ENCODE results near the gene PRDM10. TPM values are rescaled to one million over a fixed set of nuclear protein-coding genes. Genes with fewer than 3 reads are reported as not detected.

PRDM10 gene
- total and polyA plus RNA-seq, 10 of the 15 experiments (the other 5 are each of a cell fraction or from before 2014, with no cell fraction given): 0.93 to 6.2 (median 4.1) TPM

DNA sequence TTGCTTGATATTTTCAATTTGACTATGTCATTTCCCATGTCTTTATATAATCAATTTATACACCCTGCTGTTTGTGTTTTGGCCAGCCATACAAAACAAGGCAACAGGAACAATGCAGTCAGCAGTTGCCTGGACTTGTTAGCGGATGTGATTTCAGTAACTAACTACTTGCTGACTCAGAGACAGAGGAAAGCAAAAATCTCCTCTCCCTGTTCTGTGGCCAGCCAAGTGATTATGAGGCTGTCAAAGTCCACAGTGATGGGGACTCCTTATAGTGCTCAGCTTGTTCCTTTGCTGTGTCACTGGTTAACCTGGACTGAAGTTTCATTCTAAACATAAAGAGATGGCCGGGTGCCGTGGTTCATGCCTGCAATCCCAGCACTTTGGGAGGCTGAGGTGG, 34.4 kb upstream of the PRDM10 start:
- BruUV-seq (replicated peaks): no TSS peak
- H3K27me3 ChIP-seq (replicated peaks in 1 of 2; ENCODE audit: control insufficient read depth in 2 of 2, insufficient read depth in 2 of 2, low read length in 1 of 2): no peaks in the 10 kb centered on the region; a peak in 2 of 4 replicates
- H3K36me3 ChIP-seq (ENCODE audit: control insufficient read depth in 2 of 2, insufficient read depth in 2 of 2, low read length in 1 of 2): no peaks in the 10 kb centered on the region
- no peak overlapping the region for H2AFZ ChIP-seq (ENCODE audit: control insufficient read depth, low read depth, low read length)
- CTCF ChIA-PET: no interaction called here
- POLR2A ChIA-PET: no interaction called here
- H3K9me3 ChIP-seq (replicated peaks; ENCODE audit: control insufficient read depth, insufficient read depth, low read length): no peaks in the 10 kb centered on the region
- FAIRE-seq (no peak), DNase-seq (ENCODE audit: low read depth, low spot score) (no peak), ATAC-seq (peak; percentile 67)
- TF ChIP-seq HDAC6 (IDR thresholded peaks at IDR 0.05; ENCODE audit: unreplicated experiment): no peak
- no peak for TF ChIP-seq RB1 (IDR thresholded peaks at IDR 0.05; ENCODE audit: borderline replicate concordance)
- no peak for TF ChIP-seq JUNB (IDR thresholded peaks at IDR 0.05)
- TF ChIP-seq ESRRA (IDR thresholded peaks at IDR 0.05; ENCODE audit: low read length): no peak
- TF ChIP-seq SKIL (IDR thresholded peaks at IDR 0.05; ENCODE audit: low read depth, poor library complexity, severe bottlenecking): no peak
- TF ChIP-seq TARDBP (IDR thresholded peaks at IDR 0.05; ENCODE audit: borderline replicate concordance): no peak
- no peak for TF ChIP-seq STAT3 (IDR thresholded peaks at IDR 0.05; ENCODE audit: low read depth, low read length)
- TF ChIP-seq ZNF592 (IDR thresholded peaks at IDR 0.05): no peak
- no peak for TF ChIP-seq ASH2L (IDR thresholded peaks at IDR 0.05; ENCODE audit: borderline replicate concordance, low read depth)
- TF ChIP-seq MYB (IDR thresholded peaks at IDR 0.05; ENCODE audit: borderline replicate concordance, low read depth, low read length): no peak
- no peak for TF ChIP-seq ETV6 (conservative IDR thresholded peaks at IDR 0.05 in 1 of 2, IDR thresholded peaks at IDR 0.05 in 1 of 2; ENCODE audit: borderline replicate concordance in 1 of 2, low read depth in 1 of 2)
- TF ChIP-seq MTA3 (IDR thresholded peaks at IDR 0.05; ENCODE audit: borderline replicate concordance, low read length): no peak
- intact Hi-C loops (cut with micrococcal nuclease; ENCODE audit: unreplicated experiment): no loop called here
- in situ Hi-C loops (cut with MboI): no loop called here
- no peak overlapping the region for H3K27ac ChIP-seq (ENCODE audit: control insufficient read depth, insufficient read depth)
- H3K9ac ChIP-seq (ENCODE audit: control insufficient read depth, insufficient read depth, low read length): no peak overlapping the region
- RAD21 ChIA-PET (ENCODE audit: unreplicated experiment): no interaction called here
- H3K4me2 ChIP-seq (ENCODE audit: control insufficient read depth, insufficient read depth): no peak overlapping the region
- H3K4me1 ChIP-seq (ENCODE audit: control insufficient read depth, insufficient read depth, low read length): no peaks in the 10 kb centered on the region
- 48% methylated on average over 3 of the region's 3 CpGs for WGBS (ENCODE audit: insufficient coverage, insufficient replicate concordance, low lambda C conversion rate, missing lambda C conversion rate)
- SMC1A ChIA-PET (ENCODE audit: uncharacterized antibody, unreplicated experiment): interaction anchor here (0.9 kb wide), 1 partner anchor 95 kb away, joined by 3 read pairs; no protein-coding TSS in a partner anchor
- no peaks in the 10 kb centered on the region for H4K20me1 ChIP-seq (ENCODE audit: control insufficient read depth, insufficient read depth)
- no peak overlapping the region for H3K4me3 ChIP-seq
- no peaks in the 10 kb centered on the region for H3K79me2 ChIP-seq (ENCODE audit: control insufficient read depth, insufficient read depth, low read length)

Data from GM12878 (cell line).